DLD1 (cell line): ENCODE results near the gene TMEM52B.
"Not testable (repeated sequence)": the region's sequence is repeated elsewhere in the genome, so short reads cannot be mapped to it uniquely, and the experiment has no call there.

ENCODE experiments used
- in situ Hi-C: cut with HindIII; loops from 2 replicates; pipeline ENCODE4 v1.10.0; 2017; ENCODE audit warnings: low sequenced_read_pairs

Gene TMEM52B

DNA sequence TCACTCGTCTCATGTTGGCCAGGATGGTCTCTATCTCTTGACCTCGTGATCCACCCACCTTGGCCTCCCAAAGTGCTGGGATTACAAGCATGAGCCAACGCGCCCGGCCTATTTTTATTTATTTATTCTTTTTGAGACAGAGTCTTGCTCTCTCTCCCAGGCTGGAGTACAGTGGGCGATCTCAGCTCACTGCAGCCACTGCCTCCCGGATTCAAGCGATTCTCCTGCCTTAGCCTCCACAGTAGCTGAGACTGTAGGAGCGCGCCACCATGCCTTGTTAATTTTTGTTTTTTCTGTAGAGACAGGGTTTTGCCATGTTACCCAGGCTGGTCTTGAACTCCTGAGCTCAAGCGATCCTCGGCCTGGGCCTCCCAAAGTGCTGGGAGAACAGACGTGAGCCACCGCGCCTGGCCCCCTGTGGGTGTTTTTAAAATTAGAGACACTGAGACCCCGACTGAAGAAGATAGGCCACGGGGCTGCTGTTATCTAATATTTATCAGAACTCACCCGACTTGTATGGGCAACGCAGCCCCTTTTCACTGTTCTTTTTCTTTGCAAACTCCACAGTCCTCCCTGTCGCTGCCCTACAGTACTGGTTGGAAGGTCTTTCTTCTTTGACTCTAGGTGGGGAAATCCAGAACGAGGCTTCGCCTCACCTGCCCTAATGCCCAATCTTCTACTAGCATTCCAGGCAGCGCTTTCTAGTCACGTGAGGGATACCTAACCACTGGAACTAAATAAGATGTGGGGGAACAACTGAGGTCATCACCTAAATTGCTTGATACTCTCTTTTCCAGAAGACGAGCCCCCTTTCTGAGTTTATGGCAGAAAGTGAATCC, 32.5 kb downstream of the TMEM52B start:
- in situ Hi-C loops, result no loop called here

DNA sequence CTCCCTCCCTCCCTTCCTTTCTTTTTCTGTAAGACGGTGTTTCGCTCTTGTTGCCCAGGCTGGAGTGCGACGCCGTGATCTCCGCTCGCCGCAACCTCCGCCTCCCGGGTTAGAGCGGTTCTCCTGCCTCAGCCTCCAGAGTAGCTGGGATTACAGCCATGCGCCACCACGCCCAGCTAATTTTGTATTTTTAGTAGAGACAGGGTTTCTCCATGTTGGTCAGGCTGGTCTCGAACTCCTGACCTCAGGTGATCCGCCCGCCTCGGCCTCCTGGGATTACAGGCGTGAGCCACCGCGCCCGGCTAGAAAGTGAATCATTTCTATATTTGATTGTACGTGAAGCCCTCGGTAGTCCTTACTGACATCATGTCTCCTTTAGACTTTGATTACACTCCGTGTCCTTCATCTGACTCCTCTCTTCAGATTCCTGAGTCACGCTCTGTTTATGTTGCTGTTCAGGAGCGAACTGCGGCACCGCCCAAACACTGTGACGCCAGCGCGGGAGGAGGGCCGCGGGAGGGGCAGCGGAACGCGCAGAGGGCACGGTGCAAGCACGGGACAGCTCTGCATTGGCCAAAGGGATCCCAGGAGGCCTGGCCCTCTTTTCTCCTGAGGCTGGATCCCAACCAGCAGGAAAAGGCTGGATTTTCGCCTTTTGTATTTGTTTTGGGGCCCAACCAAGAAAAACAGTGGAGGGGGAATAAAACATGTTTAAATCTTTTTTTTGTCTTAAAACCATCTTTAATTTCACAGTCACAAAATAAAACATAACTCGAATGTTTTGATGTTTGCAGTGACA, 33.3 kb downstream of the TMEM52B start:
- in situ Hi-C loops, result no loop called here

DNA sequence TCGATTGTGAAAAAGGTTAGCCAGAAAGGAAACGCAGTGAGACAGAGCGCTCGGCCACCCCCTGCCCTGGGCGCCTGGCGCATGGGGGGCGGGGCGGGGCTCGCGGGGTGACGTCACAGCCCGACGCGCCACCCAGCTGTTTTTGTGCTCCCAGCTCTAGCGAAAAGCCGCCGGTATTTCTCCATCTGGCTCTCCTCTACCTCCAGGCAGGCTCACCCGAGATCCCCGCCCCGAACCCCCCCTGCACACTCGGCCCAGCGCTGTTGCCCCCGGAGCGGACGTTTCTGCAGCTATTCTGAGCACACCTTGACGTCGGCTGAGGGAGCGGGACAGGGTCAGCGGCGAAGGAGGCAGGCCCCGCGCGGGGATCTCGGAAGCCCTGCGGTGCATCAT, 33.9 kb downstream of the TMEM52B start, which contains the start of gene GABARAPL1:
Gene GABARAPL1, plus strand, starts transcription at position 139 of the 393 bp plus-strand sequence. Its CDS starts 253 bp downstream, at position 392.
- in situ Hi-C loops, result no loop called here

DNA sequence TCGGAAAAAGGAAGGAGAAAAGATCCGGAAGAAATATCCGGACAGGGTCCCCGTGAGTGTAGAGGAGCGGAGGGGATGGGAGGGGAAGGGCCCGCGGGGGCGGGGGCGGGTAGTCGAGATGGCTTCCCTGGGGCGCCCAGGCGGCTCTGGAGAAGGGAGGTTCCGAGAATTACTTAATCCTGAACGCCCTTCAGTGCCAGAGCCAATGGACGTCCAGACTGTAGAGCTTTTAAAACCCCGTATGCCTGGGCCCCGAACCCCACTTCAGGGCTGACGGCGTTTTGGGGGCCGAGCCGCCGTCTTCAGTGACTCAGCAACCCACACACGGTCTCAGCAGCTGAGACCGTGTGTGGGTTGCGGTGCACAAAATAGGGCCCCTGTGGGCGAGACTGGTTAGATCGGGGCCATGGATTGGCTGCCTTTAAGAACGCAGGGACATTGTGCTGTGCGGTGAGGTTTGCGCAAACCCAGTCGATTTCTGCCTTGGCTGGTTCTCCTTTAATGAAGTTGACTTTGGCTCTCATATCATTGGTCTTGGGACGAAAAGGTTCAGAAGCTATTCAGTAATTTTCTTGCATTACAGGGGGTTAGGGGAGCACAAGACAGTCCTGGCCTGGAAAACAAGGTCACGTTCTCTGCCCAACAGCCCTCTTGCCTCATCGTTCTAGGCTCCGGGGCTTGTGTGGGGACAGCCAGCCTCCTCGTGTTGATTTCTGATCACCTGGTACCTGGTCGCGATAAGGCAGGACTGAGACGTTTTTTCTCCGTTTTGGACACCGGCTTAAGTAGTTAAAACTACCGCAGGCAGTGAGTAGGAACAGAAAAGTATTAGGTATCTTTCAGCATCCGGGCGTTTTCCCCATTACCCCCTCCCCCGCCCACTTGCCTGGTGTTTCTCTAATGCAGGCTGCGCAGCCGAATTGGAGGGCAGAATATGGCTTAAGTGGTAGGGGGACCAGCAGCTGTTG, 34.6 kb downstream of the TMEM52B start:
- in situ Hi-C loops, result no loop called here

DNA sequence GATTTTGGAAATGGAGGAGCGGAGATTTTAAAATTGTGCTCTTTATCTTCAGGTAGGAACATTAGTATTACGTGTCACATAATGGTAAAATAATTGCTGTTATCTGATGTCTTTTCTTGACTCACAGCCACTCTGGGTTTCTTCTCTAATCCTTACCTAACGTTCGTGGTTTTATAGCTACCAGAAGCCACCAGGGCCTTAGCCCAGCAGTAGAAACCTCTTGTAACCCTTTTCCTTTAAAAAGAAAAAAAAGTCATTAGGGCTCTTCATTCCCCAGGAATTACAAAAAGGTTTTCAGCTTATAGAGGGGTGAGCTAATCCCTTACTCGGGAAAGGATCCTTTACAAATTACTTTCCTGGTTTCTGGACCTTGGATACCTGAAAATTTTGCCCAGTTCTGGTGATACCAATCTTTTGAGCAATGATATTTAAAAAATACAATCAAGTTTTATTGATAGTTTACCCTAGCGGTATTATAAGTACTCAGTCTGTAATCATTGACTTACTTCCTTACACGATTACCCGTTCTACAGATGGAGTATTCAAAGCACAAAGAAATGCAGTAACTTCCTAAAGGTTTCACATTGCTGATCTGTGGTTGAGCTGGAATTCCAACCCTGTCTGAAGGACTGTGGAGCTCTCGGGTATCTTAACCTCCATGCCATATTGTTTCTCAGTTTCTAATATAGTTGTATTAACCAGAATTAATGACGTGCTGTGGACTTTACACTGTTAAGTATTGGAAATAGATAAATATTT, 35.5 kb downstream of the TMEM52B start:
- in situ Hi-C loops, result no loop called here

DNA sequence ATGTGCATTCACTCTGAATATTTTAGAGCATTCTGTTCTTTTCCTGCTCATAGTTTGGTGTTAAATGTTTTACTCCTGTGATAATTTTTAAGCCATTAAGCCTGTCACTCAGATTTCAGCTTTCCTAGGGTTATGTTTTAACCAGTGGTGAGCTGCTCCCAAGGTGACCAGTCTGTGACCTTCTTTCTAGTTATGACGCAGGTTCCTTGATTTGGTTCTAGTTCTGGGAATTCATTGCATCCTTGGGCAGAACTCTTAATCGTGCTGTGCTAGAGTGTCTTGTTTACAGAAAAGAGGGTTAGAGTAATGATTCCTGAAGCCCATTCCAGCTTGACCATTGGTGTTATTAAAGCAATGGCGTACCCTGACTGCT, 36.0 kb downstream of the TMEM52B start:
- in situ Hi-C loops, result no loop called here

DNA sequence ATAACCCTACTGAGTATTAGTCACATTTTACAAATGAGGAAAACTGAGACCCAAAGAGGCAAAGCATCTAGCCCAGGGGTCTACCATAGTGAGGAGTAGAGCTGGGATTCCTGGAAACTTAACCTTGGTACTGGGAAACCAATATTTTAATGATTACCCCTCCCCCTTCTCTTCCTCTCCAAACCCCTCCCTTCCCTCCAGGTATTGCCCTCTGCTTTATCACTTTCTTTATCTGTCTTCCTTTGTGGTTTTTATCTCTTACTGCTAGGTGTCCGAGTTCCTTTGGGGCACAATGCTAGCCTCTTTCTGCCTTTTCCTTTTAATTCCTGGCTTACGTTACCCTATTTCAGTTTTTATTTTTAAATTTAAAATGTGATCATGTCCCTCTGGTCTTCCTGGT, 36.6 kb downstream of the TMEM52B start:
- in situ Hi-C loops, result no loop called here

DNA sequence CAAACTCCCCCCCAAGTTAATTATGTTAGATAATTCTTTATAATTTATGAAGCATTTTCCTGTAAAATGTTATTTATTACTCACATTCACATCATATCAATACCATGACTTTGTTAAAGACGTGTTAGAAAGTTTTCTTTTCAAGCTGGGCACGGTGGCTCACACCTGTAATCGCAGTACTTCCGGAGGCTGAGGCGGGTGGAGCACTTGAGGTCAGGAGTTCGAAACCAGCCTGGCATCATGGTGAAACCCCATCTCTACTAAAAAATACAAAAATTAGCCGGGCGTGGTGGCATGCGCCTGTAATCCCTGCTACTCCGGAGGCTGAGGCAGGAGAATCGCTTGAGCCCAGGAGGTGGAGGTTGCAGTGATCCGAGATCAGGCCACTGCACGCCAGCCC, 37.1 kb downstream of the TMEM52B start:
- in situ Hi-C loops, result not testable (repeated sequence)

DNA sequence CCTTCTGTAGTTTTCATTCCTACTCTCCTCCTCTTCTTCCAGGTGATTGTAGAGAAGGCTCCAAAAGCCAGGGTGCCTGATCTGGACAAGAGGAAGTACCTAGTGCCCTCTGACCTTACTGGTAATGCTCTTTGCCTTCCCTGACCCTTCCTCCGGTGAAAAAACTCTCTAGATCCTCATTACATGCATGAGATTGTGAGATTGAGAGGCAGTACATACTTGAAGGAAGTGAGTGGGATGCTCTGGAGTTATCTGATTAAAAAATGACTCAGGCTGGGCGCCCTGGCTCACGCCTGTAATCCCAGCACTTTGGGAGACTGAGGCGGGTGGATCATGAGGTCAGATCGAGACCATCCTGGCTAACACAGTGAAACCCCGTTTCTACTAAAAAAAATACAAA, 39.2 kb downstream of the TMEM52B start:
- in situ Hi-C loops, result no loop called here

DNA sequence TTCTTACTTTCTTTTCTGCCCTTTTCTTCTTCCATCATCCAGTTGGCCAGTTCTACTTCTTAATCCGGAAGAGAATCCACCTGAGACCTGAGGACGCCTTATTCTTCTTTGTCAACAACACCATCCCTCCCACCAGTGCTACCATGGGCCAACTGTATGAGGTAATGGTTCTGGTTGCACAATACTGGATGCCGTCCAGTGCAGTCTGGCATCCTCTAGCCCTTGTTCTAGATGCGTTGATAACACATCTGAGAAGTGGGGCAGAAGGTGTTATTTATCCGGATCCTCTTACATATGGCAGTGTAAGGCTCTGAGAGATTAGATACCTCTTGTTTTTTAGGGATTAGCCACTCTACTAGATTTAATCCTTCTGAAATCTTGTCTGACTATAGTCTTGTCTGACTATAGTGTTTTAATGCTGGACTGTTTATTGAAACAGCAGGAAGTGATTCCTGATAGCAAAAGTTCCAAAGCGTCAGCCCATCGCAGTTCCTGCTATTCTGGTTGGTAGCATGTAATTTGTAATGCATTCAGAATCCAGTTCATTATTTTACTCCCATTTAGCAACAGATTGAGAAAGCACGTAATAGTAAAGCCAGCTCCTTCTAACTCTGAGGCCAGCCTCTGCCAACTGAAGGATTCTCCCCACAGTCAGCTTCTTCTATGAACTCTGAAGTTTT, 41.7 kb downstream of the TMEM52B start:
- in situ Hi-C loops, result no loop called here

DNA sequence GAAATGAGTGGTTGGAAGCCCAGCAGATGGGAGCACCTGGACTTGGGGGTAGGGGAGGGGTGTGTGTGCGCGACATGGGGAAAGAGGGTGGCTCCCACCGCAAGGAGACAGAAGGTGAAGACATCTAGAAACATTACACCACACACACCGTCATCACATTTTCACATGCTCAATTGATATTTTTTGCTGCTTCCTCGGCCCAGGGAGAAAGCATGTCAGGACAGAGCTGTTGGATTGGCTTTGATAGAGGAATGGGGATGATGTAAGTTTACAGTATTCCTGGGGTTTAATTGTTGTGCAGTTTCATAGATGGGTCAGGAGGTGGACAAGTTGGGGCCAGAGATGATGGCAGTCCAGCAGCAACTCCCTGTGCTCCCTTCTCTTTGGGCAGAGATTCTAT, 43.0 kb downstream of the TMEM52B start:
- in situ Hi-C loops, result no loop called here

DNA sequence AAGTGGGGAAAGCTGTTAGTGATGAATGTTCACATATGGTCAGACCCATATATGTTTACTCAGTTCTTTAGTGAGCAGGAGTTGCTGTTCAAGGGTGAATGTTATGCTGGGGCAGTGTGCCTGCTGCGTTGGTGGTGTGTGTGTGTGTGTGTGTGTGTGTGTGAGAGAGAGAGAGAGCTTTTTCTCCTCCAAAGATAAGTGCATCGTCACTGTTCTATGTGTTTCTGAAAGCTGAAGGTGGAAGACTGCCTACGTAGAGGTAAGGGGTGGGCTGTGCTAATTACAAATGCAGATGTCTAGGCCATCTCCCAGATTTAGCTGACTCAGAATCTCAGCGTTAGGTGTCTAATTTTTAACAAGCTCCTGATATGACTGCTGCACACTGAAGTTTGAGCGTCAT, 44.4 kb downstream of the TMEM52B start:
- in situ Hi-C loops, result no loop called here

DNA sequence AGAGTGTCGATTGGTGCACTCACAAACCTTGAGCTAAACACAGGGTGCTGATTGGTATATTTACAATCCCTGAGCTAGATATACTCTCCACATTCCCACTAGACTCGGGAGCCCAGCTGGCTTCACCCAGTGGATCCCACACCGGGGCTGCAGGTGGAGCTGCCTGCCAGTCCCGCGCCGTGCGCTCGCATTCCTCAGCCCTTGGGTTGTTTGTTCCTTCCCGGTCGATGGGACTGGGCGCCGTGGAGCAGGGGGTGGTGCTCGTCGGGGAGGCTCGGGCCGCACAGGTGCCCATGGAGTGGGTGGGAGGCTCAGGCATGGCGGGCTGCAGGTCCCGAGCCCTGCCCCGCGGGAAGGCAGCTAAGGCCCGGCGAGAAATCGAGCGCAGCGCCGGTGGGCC, 46.6 kb downstream of the TMEM52B start:
- in situ Hi-C loops, result not testable (repeated sequence)

DNA sequence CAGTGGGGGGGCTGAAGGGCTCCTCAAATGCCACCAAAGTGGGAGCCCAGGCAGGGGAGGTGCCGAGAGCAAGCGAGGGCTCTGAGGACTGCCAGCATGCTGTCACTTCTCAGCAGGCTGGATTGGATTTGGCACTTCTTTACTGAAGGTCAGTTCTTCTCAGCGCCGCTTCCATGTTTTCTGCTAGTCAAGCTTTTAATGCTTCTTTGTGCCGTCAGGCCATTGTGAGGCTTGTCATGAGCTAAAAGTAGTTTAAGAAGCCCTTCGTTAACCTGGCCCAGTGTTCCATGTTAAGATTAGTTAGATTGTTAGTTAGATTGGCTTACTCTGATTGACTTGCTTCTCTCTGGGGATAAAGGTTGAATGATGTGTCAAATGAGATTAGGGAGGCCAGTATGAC, 47.3 kb downstream of the TMEM52B start:
- in situ Hi-C loops, result no loop called here

DNA sequence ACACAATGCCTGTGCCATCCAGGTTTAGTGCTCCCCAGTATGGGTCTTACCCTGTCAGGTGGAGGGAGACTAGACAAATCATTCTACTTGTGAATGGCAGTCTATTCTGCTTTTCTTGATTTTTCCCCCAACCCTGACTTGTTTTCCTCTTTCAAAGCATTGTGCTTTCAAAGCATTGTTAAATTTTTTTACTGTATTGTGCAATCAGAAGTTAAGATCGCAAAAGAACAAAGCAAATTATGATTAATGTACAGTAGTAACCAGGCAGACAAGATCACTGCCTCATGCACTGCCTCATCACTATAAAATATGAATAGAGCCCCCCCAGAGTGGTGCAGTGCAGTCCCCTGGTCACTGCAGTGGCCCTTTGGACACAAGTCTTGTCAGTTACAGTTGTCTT, 47.9 kb downstream of the TMEM52B start:
- in situ Hi-C loops, result no loop called here

DNA sequence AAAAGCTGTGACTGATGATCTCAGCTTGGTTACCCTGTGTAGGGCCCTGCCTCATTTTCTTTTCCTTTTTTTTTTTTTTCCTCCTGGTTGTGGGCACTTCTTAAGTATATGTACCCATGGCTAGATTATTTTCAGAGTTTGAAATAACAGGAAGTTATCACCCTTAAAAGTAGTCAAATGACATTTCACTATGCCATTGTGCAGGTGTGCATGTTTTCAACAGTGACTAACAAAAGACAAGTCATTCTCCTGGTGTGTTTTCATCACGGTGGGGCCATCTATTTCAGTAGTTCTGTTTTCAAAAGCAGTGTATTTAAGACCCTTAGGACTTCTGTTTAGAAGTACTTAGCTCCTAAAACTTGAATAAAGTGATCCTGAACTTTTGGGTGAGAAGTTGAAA, 48.8 kb downstream of the TMEM52B start:
- in situ Hi-C loops, result no loop called here

DNA sequence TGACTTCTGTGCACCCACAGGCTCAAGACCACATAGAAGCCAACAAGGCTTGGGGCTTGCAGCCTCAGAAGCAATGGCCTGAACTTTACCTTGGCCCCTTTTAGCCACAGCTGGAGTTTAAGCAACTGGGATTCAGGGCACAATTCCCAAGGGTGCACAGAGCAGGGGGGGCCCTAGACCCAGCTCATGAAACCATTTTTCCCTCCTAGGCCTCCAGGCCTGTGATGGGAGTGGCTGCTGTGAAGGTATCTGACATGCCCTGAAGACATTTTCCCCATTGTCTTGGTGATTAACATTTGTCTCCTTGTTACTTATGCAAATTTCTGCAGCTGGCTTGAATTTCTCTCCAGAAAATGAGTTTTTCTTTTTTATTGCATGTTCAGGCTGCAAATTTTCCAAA, 55.7 kb downstream of the TMEM52B start:
- in situ Hi-C loops, result no loop called here

DNA sequence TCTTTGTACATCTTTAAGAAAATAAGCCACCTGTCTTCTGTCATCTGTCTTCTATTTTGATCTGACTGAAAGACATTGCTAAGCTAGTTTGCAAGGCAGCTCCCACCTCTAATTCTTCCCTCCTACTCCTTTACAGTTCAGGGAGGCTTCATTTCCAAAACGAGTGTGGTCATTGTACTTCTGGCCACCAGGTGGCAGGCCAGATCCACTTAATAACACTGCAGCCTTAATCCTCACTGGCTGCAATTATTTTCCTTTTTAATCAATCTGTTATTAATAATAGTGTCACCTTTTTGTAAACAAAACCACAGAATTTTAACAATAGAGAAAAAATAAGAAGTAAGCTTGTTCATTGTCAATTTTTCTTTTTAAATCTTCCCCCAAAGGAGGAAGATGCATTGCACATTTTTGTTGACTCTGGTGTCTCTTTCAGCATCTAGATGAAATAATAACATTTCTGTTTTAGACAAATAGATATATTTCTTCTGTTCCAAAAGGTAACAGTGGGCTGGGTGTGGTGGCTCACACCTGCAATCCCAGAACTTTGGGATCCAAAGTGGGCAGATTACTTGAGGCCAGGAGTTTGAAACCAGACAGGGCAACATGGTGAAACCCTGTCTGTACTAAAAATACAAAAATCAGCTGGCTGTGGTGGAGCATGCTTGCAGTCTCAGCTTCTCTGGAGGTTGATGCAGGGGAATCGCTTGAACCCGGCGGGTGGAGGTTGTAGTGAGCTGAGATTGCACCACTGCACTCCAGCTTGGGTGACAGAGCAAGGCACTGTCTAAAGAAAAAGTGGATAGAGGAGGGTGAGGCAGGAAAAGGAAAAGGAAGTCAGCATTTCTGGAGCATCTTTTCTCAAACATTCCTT, 57.2 kb downstream of the TMEM52B start:
- in situ Hi-C loops, result no loop called here

DNA sequence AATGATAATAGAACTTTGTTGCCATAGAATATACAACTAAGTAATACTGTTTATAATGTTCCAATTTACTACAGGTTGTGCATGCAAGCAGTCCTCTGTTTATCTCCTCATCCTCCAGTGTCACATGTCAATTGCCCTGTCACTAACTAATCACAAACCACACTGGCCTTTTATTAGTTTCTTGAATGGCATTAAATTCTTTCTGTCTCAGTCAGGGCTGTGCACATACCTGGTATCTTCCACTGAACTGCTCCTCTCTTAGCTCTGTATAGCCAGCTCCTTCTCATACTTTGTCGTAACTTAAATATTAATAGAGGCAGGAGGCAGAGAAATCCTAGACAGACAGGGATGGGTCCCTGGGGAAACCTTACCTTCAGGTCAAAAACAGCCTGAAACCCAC, 57.9 kb downstream of the TMEM52B start:
- in situ Hi-C loops, result no loop called here
